ENCODE data around the gene ZBTB32.
"Not testable (repeated sequence)": the region's sequence is repeated elsewhere in the genome, so short reads cannot be mapped to it uniquely, and the experiment has no call there.

ZBTB32 gene, protein sequence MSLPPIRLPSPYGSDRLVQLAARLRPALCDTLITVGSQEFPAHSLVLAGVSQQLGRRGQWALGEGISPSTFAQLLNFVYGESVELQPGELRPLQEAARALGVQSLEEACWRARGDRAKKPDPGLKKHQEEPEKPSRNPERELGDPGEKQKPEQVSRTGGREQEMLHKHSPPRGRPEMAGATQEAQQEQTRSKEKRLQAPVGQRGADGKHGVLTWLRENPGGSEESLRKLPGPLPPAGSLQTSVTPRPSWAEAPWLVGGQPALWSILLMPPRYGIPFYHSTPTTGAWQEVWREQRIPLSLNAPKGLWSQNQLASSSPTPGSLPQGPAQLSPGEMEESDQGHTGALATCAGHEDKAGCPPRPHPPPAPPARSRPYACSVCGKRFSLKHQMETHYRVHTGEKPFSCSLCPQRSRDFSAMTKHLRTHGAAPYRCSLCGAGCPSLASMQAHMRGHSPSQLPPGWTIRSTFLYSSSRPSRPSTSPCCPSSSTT

DNA sequence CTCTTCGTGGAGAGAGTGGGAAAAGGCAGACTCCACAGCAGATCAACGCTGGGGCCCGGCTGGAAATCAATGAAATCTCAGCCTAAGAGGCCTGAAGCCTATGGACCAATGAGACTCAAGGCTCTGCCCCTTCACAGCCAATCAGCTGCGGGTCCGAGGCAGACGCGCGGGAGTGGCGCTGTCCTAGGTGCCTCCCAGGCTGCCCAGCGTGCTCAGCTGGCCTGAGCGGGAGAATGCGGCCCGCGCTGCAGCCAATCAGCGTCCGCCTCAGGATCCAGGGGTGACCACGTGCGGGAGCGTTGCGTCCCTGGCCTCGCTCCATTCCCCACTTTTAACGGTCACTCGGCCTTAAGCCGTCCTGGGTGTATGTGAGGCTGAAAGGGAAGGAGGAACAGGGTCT is at the start of gene ZBTB32:
TSS of gene ZBTB32 (plus strand) at position 341 of the 400 bp plus-strand sequence. CDS start 10,069 bp downstream, outside the sequence.
- DNase-seq (ENCODE audit: low read depth): peak; percentile 75

DNA sequence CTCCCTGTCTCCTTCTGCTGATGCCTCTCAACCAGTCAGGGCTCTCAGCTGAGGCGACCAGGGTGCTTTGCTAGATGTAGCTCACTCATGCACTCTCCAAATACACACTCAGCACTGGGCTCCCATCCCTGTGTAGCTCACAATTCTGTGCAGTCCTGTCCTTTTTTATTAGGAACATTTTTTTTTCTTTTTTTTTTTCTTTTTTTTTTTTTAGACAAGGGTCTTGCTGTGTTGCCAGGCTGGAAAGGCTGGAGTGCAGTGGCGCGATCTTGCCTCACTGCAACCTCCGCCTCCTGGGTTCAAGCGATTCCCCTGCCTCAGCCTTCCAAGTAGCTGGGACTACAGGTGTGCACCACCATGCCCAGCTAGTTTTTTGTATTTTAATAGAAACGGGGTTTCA is 49.5 kb upstream of the ZBTB32 start:
- DNase-seq (ENCODE audit: low read depth): not testable (repeated sequence)

DNA sequence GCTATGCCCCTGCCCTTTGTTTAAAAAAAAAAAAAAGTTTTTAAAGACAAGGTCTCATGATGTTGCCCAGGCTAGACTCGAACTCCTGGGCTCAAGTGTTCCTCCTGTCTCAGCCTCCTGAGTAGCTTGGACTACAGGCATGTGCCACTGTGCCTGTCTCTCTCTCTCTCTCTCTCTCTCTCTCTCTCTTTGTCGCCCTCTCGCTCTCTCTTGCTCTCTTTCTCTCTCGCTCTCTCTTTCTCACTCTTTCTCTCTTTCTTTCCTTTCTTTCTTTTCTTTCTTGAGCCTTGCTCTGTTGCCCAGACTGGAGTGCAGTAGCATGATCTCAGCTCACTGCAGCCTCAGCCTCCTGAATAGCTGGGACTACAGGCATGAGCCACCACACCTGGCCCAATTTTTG is 48.8 kb upstream of the ZBTB32 start:
- DNase-seq (ENCODE audit: low read depth): no peak

DNA sequence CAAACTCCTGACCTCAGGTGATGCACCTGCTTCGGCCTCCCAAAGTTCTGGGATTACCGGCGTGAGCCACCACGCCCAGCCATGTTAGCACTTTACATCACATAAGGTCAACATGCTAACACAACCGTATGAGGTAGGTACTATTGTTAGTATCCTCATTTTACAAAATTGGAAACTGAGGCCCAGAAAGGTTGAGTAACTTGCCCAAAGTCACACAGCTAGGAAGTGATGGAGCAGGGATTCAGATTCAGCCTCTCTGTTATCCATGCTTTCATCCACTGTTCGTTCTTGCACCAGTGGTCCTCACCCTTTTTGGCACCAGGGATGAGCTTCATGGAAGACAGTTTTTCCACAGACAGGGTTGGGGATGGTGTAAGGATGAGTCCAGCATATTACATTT is 47.7 kb upstream of the ZBTB32 start:
- DNase-seq (ENCODE audit: low read depth): no peak

DNA sequence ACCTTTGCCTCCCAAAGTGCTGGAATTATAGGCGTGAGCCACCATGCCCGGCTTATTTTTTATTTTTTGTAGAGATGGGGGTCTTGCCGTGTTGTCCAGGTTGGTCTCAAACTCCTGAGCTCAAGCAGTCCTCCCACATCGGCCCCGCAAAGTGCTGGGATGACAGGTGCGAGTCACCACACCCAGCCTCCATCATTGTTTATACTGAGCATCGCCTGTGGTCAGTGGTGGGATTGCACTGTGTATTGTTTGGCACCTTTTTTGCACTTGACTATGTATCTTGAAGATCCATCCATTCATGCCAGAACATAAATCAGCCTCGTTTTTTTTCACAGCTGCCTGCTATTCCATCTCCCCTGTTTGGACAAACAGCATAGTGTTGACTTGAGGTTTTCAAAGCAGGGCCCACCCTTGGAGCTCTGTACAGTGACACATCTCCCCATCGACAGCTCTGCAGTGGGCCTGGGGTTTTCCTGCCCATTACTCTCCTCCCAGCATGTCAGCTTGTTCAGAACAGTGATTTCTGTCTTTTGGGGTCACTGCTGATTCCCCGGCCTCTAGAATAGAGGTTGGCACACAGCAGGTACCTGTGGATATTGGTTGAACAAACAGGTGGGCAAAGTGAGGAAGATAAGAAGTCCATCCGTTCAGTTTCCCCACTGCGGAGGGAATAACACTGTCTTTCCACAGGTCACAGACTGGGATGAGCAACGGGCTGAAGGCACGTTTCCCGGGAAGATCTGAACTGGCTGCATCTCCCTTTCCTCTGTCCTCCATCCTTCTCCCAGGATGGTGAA is 46.3 kb upstream of the ZBTB32 start:
- DNase-seq (ENCODE audit: low read depth): peak; percentile 22

DNA sequence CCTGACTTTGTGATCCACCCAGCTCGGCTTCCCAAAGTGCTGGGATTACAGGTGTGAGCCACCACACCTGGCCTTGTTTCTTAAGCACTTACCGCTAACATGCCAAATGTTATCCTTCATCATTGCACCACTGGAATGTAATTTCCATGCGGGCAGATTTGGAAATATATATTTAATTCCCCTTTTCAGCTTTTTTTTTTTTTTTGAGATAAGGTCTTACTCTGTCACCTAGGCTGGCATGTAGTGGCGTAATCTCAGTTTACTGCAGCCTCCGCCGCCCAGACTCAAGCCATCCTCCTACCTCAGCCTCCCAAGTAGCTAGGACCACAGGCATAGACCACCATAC is 42.4 kb upstream of the ZBTB32 start:
- DNase-seq (ENCODE audit: low read depth): no peak

DNA sequence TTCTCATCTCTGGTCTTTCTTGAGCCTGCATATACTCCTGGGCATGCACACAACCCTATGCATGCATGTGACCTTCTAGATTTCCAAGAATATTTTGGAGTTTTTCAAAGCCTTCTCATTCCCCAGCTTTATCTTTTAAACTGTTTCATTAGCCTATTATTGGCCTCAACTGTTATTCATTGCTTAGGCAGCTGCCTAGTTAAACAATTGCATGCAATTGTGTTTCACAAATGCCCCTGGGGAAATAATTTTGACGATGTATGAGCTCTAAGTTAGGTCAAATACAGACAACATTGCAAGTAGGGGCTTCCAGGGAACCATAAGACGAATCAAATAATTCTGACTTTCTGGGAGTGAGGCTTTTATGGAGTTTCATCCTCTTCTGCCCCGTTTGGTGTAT is 40.4 kb upstream of the ZBTB32 start:
- DNase-seq (ENCODE audit: low read depth): no peak

DNA sequence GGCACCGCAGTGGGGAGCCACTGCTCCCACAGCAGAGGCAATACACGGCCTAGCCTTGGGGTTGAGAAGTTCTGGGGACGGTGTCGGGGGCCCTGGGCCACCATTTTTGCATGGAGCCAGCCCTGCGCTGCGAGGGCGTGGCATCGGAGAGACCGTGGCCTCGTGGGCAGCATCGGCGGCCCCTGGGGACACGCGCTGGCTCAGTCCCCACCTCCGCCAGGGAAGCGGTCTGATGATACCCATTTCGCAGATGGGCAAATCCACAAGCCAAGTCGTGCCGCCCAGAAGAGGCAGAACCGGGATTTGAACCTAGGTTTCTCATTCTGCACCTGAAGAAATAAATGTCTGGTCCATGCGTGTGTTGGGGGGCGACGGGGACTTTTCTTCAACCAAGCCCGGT is 39.2 kb upstream of the ZBTB32 start:
- DNase-seq (ENCODE audit: low read depth): no peak

DNA sequence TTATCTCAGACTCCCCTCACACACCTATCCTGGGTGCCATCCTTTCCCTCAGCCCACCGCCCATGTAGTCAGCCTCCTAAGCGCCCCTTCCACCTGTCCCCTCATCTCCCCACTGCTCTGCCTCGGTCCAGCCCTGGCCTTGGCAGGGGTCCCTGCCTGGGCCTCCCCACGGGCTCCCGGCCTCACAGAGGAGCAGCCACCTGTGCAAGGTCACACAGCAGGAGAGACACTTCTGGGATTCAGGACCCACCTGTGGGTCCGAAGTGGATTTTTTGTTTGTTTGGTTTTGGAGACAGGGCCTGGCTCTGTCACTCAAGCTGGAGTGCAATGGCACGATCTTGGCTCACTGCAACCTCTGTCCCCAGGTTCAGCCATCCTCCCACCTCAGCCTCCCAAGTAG is 38.8 kb upstream of the ZBTB32 start:
- DNase-seq (ENCODE audit: low read depth): no peak

DNA sequence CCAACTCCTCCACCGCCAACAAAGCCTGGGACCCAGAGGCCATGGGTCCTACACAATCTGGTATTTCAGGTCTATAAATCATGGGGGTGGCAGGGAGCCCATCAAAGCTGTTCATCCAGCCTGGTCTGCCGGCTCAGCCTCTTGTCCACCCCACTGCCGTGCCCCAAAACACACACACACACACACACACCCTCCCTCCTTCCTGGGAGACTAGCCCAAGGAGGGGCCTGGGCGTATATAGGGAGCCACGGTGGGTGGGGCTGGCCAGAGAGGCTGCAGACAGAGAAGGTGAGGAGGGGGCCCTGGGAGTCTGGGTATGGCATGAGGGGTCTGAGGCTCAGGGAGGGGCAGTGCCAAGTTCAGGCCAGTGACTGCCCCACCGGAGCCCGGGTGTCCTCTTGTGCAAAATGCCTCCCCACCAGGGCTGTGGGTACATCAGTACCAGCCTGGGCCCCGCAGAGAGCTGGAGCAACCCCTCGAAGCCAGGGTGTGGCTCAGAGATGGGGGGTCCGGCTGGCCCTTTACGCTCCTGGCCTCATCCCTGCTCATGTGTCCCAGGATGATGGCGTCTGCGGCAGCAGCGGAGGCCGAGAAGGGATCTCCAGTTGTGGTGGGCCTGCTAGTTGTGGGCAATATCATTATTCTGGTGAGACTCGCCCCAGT is 38.0 kb upstream of the ZBTB32 start, which contains the start of gene UPK1A:
TSS of gene UPK1A (plus strand) at position 267 of the 663 bp plus-strand sequence. CDS start at position 563, 296 bp downstream.
- no peak for DNase-seq (ENCODE audit: low read depth)

DNA sequence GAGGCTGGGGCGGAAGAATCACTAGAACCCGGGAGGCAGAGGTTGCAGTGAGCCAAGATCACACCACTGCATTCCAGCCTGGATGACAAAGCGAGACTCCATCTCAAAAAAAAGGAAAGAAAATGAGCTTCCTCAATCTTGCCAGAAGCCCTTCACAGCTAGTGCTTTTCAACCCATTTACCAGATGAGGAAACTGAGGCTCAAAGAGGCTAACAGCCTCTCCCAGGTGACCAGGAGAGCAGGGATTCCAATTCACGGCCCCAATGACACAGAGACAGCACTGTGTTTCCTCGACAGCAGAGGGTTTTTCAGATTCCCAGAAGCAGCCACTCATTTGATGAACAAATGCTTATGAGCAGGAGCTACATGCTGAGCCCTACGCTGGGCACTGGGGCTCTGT is 34.8 kb upstream of the ZBTB32 start:
- DNase-seq (ENCODE audit: low read depth): no peak

DNA sequence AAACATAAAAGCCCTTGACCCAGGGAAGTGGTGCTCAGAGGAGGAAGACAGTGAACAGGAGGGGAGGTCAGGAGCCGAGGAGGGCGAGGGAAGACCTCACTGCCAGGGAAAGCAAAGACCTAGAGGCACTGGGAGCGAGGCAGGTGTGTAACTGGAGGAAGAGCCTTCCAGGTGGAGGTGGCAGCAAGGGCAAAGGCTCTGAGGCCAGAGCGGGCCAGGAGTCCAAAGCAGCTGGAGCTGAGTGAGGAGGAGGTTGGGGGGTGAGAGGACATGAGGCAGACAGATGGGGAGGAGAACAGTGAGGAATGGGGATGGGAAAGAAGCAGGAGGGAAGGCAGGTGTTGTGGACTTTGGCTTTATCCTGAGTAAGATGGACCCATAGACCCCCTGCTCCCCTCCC is 34.4 kb upstream of the ZBTB32 start:
- no peak for DNase-seq (ENCODE audit: low read depth)

DNA sequence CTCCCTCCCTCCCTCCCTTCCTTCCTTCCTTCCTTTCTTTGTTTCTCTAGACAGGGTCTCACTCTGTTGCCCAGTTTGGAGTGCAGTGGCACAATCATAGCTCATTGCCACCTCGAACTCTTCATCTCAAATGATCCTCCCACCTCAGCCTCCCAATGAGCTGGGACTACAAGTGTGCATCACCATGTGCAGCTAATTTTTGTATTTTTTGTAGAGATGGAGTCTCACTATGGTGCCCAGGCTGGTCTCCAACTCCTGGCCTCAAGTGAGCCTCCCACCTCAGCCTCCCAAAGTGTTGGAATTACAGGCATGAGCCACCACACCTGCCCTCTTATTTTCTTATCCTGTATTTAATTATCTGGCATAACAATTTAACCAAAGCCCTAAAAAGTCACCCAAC is 33.7 kb upstream of the ZBTB32 start:
- DNase-seq (ENCODE audit: low read depth): no peak

DNA sequence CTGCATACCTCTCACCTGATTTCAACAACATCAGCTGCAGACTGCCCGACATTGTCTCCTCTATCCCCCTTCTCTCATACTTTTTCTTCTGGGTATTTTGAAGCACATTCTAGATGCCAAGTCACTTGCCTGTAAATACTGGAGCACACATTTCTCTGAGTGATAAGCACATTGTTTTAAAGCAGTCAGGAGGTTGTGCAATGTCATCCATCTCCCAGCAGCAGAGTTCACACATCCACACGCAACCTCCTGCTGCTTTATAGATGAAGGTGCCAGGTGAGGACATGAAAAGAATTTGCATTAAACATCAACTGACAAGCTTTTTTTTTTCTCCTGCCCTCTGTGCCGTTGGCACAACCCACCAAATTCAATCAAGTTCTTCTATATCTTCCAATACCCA is 32.5 kb upstream of the ZBTB32 start:
- DNase-seq (ENCODE audit: low read depth): peak; percentile 45

DNA sequence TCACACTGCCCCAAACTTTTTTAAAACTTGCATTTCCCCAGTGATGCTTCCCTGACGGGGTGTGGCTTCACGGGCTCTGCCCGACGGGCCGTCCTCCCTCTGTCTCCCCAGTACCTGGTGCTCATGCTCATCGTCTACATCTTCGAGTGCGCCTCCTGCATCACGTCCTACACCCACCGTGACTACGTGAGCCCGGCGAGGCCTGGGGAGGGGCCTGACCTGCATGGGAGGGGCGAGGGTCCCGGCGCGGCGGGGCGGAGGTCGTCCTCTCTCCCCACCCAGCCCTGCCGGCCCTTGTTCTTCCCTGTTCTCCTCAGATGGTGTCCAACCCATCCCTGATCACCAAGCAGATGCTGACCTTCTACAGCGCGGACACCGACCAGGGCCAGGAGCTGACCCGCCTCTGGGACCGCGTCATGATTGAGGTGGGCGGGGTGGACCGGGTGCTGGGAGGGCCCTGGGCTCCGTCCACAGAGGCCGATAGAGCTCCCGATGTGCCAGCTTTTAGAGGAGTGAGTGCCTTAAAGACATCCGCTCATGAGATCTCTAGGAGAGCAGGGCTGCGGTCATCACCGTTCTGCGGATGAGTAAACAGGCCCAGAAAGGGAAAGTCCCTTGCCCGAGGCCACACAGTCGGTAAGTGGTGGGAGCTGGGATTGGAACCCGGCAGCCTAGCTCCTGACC is 31.1 kb upstream of the ZBTB32 start:
- peak; percentile 77 for DNase-seq (ENCODE audit: low read depth)

DNA sequence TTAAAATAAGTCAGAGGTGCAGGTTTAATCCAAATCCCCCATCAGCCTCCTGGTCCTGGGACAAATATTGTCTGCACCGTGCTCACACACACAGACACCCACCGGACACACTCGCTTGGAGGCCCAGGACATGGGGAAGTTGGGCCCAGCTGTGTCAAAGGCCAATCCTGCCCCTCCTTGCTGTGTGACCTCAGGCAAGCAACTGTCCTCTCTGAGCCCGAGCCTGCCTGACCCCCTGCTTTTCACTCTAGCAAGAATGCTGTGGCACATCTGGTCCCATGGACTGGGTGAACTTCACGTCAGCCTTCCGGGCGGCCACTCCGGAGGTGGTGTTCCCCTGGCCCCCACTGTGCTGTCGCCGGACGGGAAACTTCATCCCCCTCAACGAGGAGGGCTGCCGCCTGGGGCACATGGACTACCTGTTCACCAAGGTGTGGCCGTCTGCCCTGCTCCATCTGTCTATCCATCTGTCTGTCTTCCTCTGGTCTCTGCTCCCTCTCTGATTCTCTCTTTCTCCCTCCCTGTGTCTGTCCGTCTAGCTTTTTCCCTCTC is 28.7 kb upstream of the ZBTB32 start:
- no peak for DNase-seq (ENCODE audit: low read depth)

DNA sequence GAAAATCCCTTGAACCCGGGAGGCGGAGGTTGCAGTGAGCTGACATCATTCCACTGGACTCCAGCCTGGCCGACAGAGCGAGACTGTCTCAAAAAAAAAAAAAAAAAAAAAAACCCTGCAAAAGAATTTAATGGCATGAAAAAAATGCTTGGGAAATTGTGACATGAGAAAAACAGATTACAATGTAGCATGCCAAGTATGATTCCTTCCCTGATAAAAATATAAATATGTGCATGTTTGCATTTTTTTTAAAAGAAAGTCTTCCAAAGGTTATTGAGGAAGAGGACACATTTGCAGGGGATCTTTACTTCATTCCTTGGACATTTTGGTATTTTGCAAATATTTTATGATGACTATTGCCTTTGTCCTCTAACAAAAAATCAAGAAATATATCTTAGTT is 14.5 kb upstream of the ZBTB32 start:
- DNase-seq (ENCODE audit: low read depth): peak; percentile 5

DNA sequence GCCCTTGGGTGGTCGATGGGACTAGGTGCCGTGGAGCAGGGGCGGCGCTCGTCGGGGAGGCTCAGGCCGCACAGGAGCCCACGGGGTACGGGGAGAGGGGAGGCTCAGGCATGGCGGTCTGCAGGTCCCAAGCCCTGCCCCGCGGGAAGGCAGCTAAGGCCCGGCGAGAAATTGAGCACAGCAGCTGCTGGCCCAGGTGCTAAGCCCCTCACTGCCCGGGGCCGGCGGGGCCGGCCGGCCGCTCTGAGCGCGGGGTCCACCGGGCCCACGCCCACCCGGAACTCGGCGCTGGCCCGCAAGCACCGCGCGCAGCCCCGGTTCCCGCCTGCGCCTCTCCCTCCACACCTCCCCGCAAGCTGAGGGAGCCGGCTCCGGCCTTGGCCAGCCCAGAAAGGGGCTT is 13.3 kb upstream of the ZBTB32 start:
- not testable (repeated sequence) for DNase-seq (ENCODE audit: low read depth)

DNA sequence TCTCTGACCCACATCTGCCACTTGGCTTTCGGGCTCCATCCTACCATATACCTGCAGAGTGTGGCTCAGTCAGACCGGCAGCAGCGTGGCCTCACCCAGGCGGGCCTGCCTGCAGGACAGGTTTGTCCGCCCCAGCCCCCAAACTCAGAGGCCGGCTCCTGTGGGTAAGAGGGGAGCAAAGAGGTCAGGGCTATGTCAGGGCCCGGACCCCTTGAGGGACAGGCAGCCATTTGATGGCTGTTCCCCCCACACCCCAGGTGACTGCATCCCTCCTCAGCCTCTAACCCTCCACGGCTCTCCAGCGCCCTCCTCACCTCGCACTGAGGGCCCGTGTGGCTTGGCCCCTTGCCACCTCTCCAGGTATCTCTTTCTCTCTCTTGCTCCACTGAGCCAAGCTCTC is 12.3 kb upstream of the ZBTB32 start:
- DNase-seq (ENCODE audit: low read depth): no peak

DNA sequence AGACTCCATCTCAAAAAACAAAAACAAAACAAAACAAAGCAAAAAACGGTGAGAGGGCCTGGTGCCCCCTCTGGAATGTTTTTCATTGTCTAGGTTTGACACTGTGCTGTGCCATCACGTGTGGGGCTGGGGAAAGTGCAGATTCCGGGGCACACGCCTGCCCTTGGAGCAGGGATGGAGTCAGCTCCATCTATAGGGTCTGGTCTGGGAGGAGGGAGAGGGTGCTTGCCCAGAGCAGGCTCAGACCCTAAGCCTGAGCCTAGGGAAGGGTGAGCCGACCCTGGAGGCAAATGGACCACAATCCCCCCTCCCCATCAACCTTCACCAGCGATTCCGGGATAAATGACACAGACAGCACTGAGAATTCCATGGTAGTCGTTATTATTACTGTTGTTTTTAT is 10.9 kb upstream of the ZBTB32 start:
- no peak for DNase-seq (ENCODE audit: low read depth)

DNA sequence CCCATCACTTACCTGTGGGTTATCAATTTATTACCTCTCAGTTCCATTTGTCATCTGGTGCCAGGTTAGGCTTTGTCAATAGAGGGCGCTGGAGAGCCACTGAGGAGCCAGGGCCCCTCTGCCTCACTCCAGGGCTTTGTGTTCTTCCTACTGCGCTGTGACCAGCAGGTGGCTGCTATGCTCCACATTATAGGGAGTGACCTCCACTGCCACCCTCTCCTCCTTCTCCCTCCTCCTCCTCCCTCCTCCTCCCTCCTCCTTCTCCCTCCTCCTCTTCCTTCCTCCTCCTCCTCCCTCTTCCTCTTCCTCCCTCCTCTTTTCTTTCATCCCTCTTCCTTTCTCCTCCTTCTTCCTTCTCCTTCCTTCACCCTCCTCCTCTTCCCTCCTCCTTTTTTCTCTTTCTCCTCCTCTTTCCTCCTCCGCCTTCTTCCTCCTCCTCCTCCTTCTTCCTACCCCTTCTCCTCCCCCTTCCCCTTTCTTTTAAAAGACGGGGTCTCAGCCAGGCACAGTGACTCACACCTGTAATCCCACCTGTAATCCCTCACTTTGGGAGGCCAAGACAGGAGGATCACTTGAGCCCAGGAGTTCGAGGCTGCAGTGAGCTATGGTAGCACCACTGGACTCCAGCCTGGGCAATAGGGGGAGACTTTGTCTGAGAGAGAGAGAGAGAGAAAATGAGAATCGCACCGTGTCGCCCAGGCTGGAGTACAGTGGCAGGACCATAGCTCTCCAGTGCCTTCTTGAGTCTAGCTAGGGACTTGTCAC is 10.3 kb upstream of the ZBTB32 start:
- DNase-seq (ENCODE audit: low read depth): peak; percentile 69
